Measurements from ENCODE around the gene CMC2. TPM values are rescaled to one million over a fixed set of nuclear protein-coding genes. Genes with fewer than 3 reads are reported as not detected.

CMC2 gene
- 70.8 and 76.7 TPM in 2 replicates for total RNA-seq

DNA sequence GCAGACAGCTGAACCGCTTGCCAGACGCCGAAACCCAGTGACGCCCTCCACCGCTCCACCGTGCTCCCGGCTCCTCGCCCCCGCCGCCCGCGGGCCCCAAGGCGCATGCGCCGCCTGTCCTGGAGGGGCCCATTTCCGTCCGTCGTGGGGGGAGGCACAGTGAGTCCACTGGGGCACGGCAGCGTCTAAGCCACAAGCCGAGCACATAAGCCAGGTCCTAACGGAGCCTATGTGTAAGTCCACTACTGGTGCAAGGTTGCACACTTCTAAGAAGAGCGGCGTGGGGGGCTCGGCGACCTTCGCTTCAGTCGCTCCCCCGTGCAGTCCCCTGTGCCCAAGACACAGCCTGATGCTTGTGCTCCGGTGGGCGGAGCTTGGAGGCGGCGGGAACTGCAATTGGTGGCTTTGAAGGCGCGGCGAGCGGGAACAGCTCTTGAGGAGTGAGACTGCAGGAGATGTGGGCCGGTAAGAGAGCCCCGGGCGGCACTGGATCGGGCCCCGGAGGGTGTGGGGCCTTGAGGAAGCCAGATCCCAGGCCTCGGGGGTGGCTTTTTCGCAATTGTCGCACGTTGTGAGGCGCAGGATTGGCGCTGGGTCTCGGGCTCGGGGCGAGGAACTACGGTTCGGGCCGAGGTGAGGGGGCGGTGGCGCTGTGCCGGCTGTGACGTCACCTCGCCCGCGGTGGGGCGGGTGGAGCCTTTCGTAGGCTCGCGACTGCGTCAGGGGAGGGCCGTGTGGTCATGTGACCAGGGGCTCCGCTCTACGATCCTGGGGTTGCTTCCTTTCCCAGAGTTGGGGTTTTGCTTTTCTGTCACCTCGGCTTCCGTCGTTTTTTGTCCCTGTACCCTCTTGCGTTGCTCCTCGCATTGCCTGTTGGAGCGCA lies at the start of gene CMC2, which contains the start of gene CENPN:
CMC2 (minus strand) TSS at position 73 of the 883 bp plus-strand sequence. CDS start 9,491 bp downstream, outside the sequence.
CENPN (plus strand) TSS at position 402 of the 883 bp plus-strand sequence. CDS start 4,726 bp downstream, outside the sequence.

DNA sequence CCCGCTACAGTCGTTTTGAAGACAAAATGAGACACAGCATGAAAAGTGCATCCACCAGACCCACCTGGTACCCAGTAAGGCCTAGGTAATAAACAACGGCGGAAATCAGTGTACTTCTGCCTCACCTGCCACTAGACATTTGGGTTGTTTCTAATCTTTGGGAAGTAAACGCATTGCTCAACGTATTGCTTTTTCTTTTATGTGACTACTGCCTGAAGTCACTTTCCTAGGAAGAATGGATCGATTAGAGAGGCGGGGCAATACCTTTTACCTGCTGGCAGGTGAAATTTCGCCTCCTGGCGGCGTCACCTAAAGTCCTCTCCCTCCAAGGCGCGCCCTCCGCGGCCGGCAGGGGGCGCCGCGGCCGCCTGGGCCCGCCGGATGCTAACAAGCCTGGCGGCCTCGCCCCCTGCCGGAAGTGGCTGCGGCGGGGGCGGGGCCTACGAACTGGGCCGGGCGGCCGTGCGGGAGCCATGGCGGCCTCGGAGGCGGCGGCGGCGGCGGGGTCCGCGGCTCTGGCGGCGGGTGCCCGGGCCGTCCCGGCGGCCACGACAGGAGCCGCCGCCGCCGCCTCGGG lies 28.8 kb upstream of the CMC2 start, which contains the start of gene ATMIN:
ATMIN (plus strand) TSS at position 445 of the 577 bp plus-strand sequence; CDS start at position 474, 29 bp downstream.

Other genes starting within 250 kb of the CMC2 start
- gene CDYL2, start 202.3 kb downstream of the CMC2 start, total RNA-seq: 25.3 and 25.4 TPM in 2 replicates
- gene CENPN, start 329 bp upstream of the CMC2 start, total RNA-seq: 62.9 and 63.0 TPM in 2 replicates
- 23.1 and 31.3 TPM in 2 replicates for gene ATMIN, start 29.0 kb upstream of the CMC2 start, total RNA-seq
- gene C16orf46, start 70.4 kb upstream of the CMC2 start, total RNA-seq: 0.32 and 0.46 TPM in 2 replicates
- gene GCSH, start 89.5 kb upstream of the CMC2 start, total RNA-seq: 12.5 and 15.9 TPM in 2 replicates
- under 0.01 TPM in 1 of 2 replicates, not detected in the other for gene BCO1, start 231.8 kb upstream of the CMC2 start, total RNA-seq

All from epithelial cell of umbilical artery (primary cell).